Stimulated activated CD4-positive, alpha-beta T cell treated with anti-CD3 and anti-CD28 coated beads, Interleukin-12 subunit alpha, Interleukin-12 subunit beta, amount 100 ng/mL, for 24 hours (primary cell): Measurements from ENCODE around the gene SPON2.

Experiments
- DNase-seq, 2 experiments: peaks; one replicate each; pipeline ENCODE4 v3.0.0-alpha.2; 2020; ENCODE audit warnings: low read depth in 2 of 2

Gene SPON2

GRCh38 chr4:1172971-1173757 lies 781 bp upstream of the SPON2 start:
- DNase-seq, result no peak

GRCh38 chr4:1171311-1172227 lies 814 bp downstream of the SPON2 start:
- DNase-seq, result peak in 1 of 2 experiments; percentile 44

- no peak for DNase-seq
These were observed 1.4 kb downstream of the SPON2 start for GRCh38 chr4:1170976-1171310.

- DNase-seq, result no peak
These were observed 2.0 kb downstream of the SPON2 start for GRCh38 chr4:1170156-1170975.

GRCh38 chr4:1169691-1170096 lies 2.7 kb downstream of the SPON2 start:
- DNase-seq, result no peak

- no peak for DNase-seq
These were observed 3.2 kb downstream of the SPON2 start for GRCh38 chr4:1169171-1169671.

- no peak for DNase-seq
These were observed 3.9 kb downstream of the SPON2 start for GRCh38 chr4:1168191-1169101.

GRCh38 chr4:1167244-1167949 lies 5.0 kb downstream of the SPON2 start:
- peak; percentile 75 to 90 for DNase-seq

- no peak for DNase-seq
These were observed 5.7 kb downstream of the SPON2 start for GRCh38 chr4:1166509-1167243.

GRCh38 chr4:1164956-1165545 lies 7.3 kb downstream of the SPON2 start:
- DNase-seq, result no peak

- DNase-seq, result no peak
These were observed 7.9 kb downstream of the SPON2 start for GRCh38 chr4:1164444-1164843.

GRCh38 chr4:1164040-1164439 lies 8.3 kb downstream of the SPON2 start:
- no peak for DNase-seq

- DNase-seq, result no peak
These were observed 12.0 kb downstream of the SPON2 start for GRCh38 chr4:1160351-1160750.

- DNase-seq, result no peak
These were observed 16.3 kb downstream of the SPON2 start for GRCh38 chr4:1156069-1156468.

GRCh38 chr4:1155314-1155713 lies 17.1 kb downstream of the SPON2 start:
- DNase-seq, result no peak

GRCh38 chr4:1154523-1155182 lies 17.7 kb downstream of the SPON2 start:
- no peak for DNase-seq

GRCh38 chr4:1154126-1154522 lies 18.3 kb downstream of the SPON2 start:
- no peak for DNase-seq

GRCh38 chr4:1153567-1154090 lies 18.8 kb downstream of the SPON2 start:
- DNase-seq, result no peak
